ENCODE results near the gene MIAT.

MIAT gene

GRCh38 chr22:26629988-26630761, 27.2 kb upstream of the MIAT start:
- Histone ChIP-seq H3K27me3 (ENCODE audit: control insufficient read depth, insufficient read depth, low read length, poor library complexity, severe bottlenecking) (no peaks in the 10 kb centered on the region), H3K36me3 (ENCODE audit: control insufficient read depth, insufficient read depth, low read length) (no peaks in the 10 kb centered on the region), H3K4me1 (ENCODE audit: control insufficient read depth, insufficient read depth, low read length) (no peaks in the 10 kb centered on the region), H3K27ac (ENCODE audit: insufficient read depth, low read depth, low read length, poor library complexity, severe bottlenecking) (no peak overlapping the region), H3K9me3 (ENCODE audit: control insufficient read depth, low read length) (no peaks in the 10 kb centered on the region), H3K4me3 (ENCODE audit: insufficient read depth, low read depth, low read length) (no peak overlapping the region)
- WGBS, 2 experiments, result 93 to 96% methylated on average over 17 to 18 of the region's 18 CpGs

GRCh38 chr22:26631282-26631681, 26.1 kb upstream of the MIAT start:
- Histone ChIP-seq H3K4me3 (ENCODE audit: insufficient read depth, low read depth, low read length) (no peak overlapping the region), H3K27me3 (ENCODE audit: control insufficient read depth, insufficient read depth, low read length, poor library complexity, severe bottlenecking) (no peaks in the 10 kb centered on the region), H3K4me1 (ENCODE audit: control insufficient read depth, insufficient read depth, low read length) (no peaks in the 10 kb centered on the region), H3K36me3 (ENCODE audit: control insufficient read depth, insufficient read depth, low read length) (no peaks in the 10 kb centered on the region), H3K27ac (ENCODE audit: insufficient read depth, low read depth, low read length, poor library complexity, severe bottlenecking) (no peak overlapping the region), H3K9me3 (ENCODE audit: control insufficient read depth, low read length) (no peaks in the 10 kb centered on the region)
- 94 to 96% methylated on average over 4 of the region's 4 CpGs for WGBS, 2 experiments

- H3K4me3 ChIP-seq (ENCODE audit: insufficient read depth, low read depth, low read length), result no peak overlapping the region
Observed at GRCh38 chr22:26632422-26633155, 24.8 kb upstream of the MIAT start.

GRCh38 chr22:26634189-26634588, 23.2 kb upstream of the MIAT start:
- Histone ChIP-seq H3K36me3 (ENCODE audit: control insufficient read depth, insufficient read depth, low read length) (no peaks in the 10 kb centered on the region), H3K4me1 (ENCODE audit: control insufficient read depth, insufficient read depth, low read length) (peaks cover 4% of the 10 kb centered on the region), H3K9me3 (ENCODE audit: control insufficient read depth, low read length) (no peaks in the 10 kb centered on the region), H3K27ac (ENCODE audit: insufficient read depth, low read depth, low read length, poor library complexity, severe bottlenecking) (no peak overlapping the region), H3K27me3 (ENCODE audit: control insufficient read depth, insufficient read depth, low read length, poor library complexity, severe bottlenecking) (no peaks in the 10 kb centered on the region), H3K4me3 (ENCODE audit: insufficient read depth, low read depth, low read length) (no peak overlapping the region)
- 96 to 99% methylated on average over 2 to 3 of the region's 3 CpGs for WGBS, 2 experiments

More at GRCh38 chr22:26632422-26633155, 24.8 kb upstream of the MIAT start:
- no peaks in the 10 kb centered on the region for H3K4me1 ChIP-seq (ENCODE audit: control insufficient read depth, insufficient read depth, low read length)
- WGBS, 2 experiments, result 78 to 85% methylated on average over 6 to 8 of the region's 8 CpGs
- no peak overlapping the region for H3K27ac ChIP-seq (ENCODE audit: insufficient read depth, low read depth, low read length, poor library complexity, severe bottlenecking)
- no peaks in the 10 kb centered on the region for H3K27me3 ChIP-seq (ENCODE audit: control insufficient read depth, insufficient read depth, low read length, poor library complexity, severe bottlenecking)
- H3K36me3 ChIP-seq (ENCODE audit: control insufficient read depth, insufficient read depth, low read length), result no peaks in the 10 kb centered on the region
- H3K9me3 ChIP-seq (ENCODE audit: control insufficient read depth, low read length), result no peaks in the 10 kb centered on the region

- H3K27ac ChIP-seq (ENCODE audit: insufficient read depth, low read depth, low read length, poor library complexity, severe bottlenecking), result no peak overlapping the region
- H3K4me1 ChIP-seq (ENCODE audit: control insufficient read depth, insufficient read depth, low read length), result peaks cover 4% of the 10 kb centered on the region
- 94% methylated on average over 2 of the region's 2 CpGs for WGBS, 2 experiments
- H3K9me3 ChIP-seq (ENCODE audit: control insufficient read depth, low read length), result no peaks in the 10 kb centered on the region
- no peaks in the 10 kb centered on the region for H3K36me3 ChIP-seq (ENCODE audit: control insufficient read depth, insufficient read depth, low read length)
- no peak overlapping the region for H3K4me3 ChIP-seq (ENCODE audit: insufficient read depth, low read depth, low read length)
- H3K27me3 ChIP-seq (ENCODE audit: control insufficient read depth, insufficient read depth, low read length, poor library complexity, severe bottlenecking), result no peaks in the 10 kb centered on the region
Observed at GRCh38 chr22:26635117-26635516, 22.3 kb upstream of the MIAT start.

GRCh38 chr22:26636296-26636695, 21.1 kb upstream of the MIAT start:
- Histone ChIP-seq H3K4me1 (ENCODE audit: control insufficient read depth, insufficient read depth, low read length) (peaks cover 4% of the 10 kb centered on the region), H3K27me3 (ENCODE audit: control insufficient read depth, insufficient read depth, low read length, poor library complexity, severe bottlenecking) (no peaks in the 10 kb centered on the region), H3K4me3 (ENCODE audit: insufficient read depth, low read depth, low read length) (no peak overlapping the region), H3K27ac (ENCODE audit: insufficient read depth, low read depth, low read length, poor library complexity, severe bottlenecking) (no peak overlapping the region), H3K9me3 (ENCODE audit: control insufficient read depth, low read length) (no peaks in the 10 kb centered on the region), H3K36me3 (ENCODE audit: control insufficient read depth, insufficient read depth, low read length) (no peaks in the 10 kb centered on the region)
- 96 to 98% methylated on average over 1 of the region's 1 CpG for WGBS, 2 experiments

GRCh38 chr22:26642465-26643417, 14.6 kb upstream of the MIAT start:
- H3K27ac ChIP-seq (ENCODE audit: insufficient read depth, low read depth, low read length, poor library complexity, severe bottlenecking), result no peak overlapping the region
- no peak overlapping the region for H3K4me3 ChIP-seq (ENCODE audit: insufficient read depth, low read depth, low read length)
- 16 to 17% methylated on average over 8 of the region's 8 CpGs for WGBS, 2 experiments
- H3K36me3 ChIP-seq (ENCODE audit: control insufficient read depth, insufficient read depth, low read length), result no peaks in the 10 kb centered on the region
- peaks cover 52% of the 10 kb centered on the region for H3K4me1 ChIP-seq (ENCODE audit: control insufficient read depth, insufficient read depth, low read length)
- H3K9me3 ChIP-seq (ENCODE audit: control insufficient read depth, low read length), result no peaks in the 10 kb centered on the region
- no peaks in the 10 kb centered on the region for H3K27me3 ChIP-seq (ENCODE audit: control insufficient read depth, insufficient read depth, low read length, poor library complexity, severe bottlenecking)

- Histone ChIP-seq H3K4me1 (ENCODE audit: control insufficient read depth, insufficient read depth, low read length) (peaks cover 59% of the 10 kb centered on the region), H3K27me3 (ENCODE audit: control insufficient read depth, insufficient read depth, low read length, poor library complexity, severe bottlenecking) (no peaks in the 10 kb centered on the region), H3K4me3 (ENCODE audit: insufficient read depth, low read depth, low read length) (no peak overlapping the region), H3K27ac (ENCODE audit: insufficient read depth, low read depth, low read length, poor library complexity, severe bottlenecking) (no peak overlapping the region), H3K9me3 (ENCODE audit: control insufficient read depth, low read length) (no peaks in the 10 kb centered on the region), H3K36me3 (ENCODE audit: control insufficient read depth, insufficient read depth, low read length) (no peaks in the 10 kb centered on the region)
- 81 to 84% methylated on average over 15 of the region's 15 CpGs for WGBS, 2 experiments
Observed at GRCh38 chr22:26643418-26644100, 13.8 kb upstream of the MIAT start.

GRCh38 chr22:26646158-26646557, 11.2 kb upstream of the MIAT start:
- no peaks in the 10 kb centered on the region for H3K9me3 ChIP-seq (ENCODE audit: control insufficient read depth, low read length)
- peaks cover 65% of the 10 kb centered on the region for H3K4me1 ChIP-seq (ENCODE audit: control insufficient read depth, insufficient read depth, low read length)
- H3K27me3 ChIP-seq (ENCODE audit: control insufficient read depth, insufficient read depth, low read length, poor library complexity, severe bottlenecking), result peaks cover 6% of the 10 kb centered on the region
- WGBS, 2 experiments, result 70 to 74% methylated on average over 5 of the region's 5 CpGs
- H3K4me3 ChIP-seq (ENCODE audit: insufficient read depth, low read depth, low read length), result no peak overlapping the region
- no peaks in the 10 kb centered on the region for H3K36me3 ChIP-seq (ENCODE audit: control insufficient read depth, insufficient read depth, low read length)
- no peak overlapping the region for H3K27ac ChIP-seq (ENCODE audit: insufficient read depth, low read depth, low read length, poor library complexity, severe bottlenecking)

Measured in ectodermal cell (in vitro differentiated cells).